SHP77 (cell line): ENCODE data around the gene ITGAV.
"Not testable (repeated sequence)": the region's sequence is repeated elsewhere in the genome, so short reads cannot be mapped to it uniquely, and the experiment has no call there.

ENCODE experiments used
- DNase-seq, 2 experiments: peaks; one replicate each; lab custom pipeline; 2025; lab: John Stamatoyannopoulos, UW

The ITGAV gene

DNA sequence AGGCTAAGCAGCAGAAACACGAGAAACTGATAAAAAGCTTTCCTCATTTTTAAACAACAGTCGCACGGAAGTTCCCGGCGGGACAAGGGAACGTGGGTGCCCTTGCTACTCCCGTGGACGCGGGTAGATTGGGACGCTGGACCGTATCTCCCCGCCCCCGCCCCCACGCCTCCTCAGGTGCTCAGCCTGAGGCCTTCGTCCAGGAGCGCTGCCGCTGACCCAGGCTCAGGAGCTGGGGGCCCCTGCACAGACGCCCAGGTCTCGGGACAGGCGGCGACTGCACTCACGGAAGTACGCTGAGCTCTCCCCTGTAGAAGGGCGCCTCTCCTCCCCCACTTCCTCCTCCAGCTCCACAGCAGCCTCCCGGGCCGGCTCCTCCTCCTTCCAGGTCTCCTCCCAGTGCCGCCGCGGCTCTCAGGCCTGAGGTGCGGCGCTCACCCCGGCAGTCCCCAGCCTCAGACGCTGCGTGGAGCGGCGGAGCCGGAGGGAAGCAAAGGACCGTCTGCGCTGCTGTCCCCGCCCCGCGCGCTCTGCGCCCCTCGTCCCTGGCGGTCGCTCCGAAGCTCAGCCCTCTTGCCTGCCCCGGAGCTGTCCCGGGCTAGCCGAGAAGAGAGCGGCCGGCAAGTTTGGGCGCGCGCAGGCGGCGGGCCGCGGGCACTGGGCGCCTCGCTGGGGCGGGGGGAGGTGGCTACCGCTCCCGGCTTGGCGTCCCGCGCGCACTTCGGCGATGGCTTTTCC is at the start of gene ITGAV:
Gene ITGAV, plus strand, starts transcription at position 445 of the 738 bp plus-strand sequence. Its CDS starts 283 bp downstream, at position 728.
- peak; percentile 92 to 96 for DNase-seq

DNA sequence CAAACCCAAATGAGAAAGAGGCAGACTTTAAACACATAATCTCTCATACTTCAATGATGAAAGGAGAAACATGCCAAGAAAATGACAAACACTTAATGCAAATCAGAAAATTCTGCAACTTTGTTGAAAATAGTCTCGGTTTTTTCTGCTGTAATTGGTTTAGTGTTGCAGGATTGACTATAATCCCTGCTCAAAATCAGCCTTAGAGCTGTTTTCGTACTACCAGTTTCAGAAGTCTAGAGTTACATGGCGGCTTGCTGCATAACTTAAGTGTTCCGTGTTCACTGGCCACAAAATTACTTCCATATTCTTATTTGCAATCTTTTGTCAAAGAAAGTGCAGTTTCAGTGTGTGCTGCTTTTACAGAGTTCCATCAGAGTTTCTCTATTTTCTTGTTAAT is 48.9 kb upstream of the ITGAV start:
- DNase-seq, result no peak

DNA sequence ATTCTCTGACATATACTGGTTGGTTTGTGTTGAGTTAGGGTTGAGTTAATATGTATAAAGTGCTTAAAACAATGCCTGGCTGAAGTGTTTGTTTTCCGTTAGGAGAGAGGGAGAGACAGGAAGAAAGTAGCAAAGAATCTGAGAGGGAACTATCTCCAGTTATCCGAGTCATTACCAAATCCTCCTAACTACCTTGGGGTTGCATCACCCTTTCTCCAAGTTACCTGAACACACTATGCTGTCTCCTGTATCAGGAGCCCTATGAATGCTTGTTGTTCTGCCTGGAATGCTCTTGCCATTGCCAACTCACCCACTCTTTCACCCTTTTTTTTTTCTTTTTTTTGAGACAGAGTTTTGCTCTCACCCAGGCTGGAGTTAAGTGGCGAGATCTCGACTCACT is 47.9 kb upstream of the ITGAV start:
- no peak for DNase-seq

DNA sequence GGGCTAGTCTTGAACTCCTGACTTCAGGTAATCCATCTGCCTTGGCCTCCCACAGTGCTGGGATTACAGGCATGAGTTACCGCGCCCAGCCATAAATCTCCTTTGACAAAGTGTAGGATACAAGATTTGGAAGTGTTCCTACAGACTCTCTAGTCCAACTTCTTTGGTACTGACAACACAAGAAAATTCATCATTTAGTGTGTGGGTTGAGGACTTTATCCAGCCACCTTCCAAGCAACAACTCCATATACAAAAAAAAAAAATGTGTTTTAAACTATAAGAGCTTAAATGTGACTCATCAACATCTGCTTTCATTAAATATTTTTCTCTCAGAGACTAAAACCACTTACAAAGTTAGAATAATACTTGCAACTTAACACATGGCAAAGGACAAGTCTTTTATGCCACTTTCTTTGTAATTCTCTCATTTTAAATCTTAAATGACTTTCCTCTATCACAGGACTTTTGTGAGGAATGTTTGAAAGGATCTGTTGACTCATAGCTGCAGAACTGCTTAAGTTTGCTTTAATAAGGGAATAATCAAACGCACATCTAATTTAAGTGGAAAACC is 46.2 kb upstream of the ITGAV start:
- DNase-seq, result no peak

DNA sequence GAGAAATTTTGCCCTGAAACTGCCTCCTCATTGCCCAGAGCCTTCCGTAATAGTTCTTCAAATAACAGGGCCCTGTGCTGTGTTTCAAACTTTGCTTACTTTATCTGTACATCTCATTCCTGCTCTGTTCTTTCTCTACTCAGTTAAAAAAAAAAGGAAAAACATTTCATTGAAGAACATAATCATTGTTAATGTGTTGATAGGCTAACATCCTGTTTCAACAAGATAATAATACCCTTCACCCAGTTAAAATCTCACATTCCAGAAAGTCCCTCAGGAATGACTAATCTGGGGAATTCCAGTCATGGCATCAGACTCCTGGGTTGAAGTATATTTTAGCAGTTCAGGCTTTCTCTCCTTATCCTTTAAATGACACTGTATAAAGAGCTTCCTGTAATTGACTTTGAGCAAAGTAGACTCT is 45.6 kb upstream of the ITGAV start:
- no peak for DNase-seq

DNA sequence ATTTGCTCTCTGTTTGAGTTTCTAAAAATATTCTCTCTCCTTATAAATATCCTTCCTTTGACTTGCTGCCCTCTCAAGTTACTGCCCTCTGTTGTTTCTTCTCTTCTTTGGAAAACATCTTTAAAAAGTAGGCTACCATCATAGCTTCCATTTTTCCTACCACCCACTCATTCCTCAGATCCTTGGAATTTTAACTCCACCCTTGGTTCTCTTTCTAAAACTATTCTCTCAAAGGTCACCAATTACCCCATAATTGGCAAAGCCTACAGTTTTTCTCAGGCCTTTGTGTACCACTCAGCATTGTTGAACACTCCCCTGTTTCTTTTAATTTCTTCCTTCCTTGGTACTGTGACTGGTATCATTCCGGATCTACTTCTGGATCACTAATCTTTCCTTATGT is 43.0 kb upstream of the ITGAV start:
- DNase-seq, result no peak

DNA sequence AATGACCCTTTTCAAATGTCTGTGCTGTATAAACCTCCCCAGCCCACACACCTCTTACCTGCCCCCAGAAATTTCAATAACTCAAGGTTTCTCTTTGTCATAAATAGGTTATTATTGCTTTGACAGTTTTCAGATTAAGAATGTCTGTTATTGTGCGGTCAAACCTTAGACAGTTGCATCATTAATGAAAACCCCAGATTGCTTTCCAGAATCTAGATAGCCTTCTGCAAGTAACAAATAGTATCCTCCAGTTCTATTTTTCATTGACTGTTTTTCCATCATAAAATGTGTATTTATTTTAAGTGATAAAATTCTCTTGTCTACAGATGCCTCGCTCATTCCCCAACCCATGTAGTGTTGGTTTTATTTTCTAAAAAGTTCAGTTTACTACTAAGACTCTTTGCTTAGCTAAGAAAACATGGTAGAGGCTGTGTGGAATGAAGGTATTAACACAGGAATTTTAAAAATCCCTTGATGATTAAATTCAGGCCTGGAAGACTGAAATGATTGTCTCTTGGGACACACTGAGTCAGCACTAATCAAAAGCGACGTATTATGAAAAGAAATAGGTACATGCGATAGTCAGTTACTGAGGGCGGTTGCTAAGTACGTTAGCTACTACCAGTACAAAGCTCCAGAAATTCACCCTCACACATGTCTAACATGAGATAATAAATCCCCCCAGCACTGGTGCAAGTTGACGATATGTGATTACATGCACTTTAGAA is 38.4 kb upstream of the ITGAV start:
- DNase-seq, result no peak

DNA sequence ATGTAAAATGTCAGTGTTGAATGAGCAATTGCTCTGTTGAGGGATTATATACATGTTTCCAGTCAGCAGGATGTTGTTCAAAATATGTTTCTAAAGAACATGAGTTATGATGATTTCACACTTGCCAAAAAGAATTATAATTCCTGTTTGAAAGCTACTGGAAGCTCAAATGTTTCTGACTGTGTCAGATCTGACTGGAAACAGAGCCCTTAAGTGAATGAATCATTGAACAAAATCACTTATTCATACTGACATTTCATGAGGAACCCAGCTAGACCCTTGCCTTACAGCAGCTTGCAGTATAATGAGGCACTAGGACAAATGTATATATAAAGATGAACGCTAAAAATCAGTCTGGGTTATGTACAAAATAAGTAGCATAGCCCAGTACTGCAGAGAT is 35.4 kb upstream of the ITGAV start:
- DNase-seq, result no peak

DNA sequence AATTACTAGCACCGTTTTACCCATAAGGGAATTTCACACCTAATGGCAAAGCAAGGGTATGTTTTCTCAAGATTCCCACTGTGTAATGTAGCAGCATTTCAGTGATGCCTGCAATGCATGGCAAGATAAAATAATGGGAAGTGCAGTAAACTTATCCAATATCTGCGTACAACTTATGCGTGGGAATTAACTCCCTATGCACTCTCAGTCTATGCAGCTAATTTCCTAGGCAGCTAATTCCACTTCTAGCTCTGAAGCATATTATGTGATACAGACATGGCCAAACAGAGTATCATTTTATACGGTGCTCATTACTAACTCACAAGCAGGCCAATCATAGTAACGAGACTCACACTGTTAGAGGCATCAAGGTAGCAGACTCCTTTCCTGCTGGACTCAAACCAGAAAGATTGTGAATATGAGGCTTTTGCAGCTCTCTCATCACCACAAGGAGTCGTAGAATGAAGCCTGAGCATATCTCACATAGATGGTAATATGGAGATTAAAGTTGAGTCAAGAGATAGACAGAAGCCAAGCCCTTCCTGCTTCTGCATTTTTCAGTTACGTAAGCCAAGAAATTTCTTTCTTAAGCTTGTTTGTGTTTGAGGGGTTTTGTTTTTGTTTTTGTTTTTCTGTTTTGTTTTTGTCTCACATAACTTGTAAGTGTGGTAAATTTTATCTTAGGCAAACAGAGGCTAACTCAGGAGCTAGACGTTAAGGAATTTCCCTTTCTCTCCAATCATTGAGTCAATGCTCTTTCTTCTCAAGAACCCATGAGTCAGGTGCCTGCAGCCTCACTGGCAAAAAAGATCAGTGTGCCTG is 34.8 kb upstream of the ITGAV start:
- no peak for DNase-seq

DNA sequence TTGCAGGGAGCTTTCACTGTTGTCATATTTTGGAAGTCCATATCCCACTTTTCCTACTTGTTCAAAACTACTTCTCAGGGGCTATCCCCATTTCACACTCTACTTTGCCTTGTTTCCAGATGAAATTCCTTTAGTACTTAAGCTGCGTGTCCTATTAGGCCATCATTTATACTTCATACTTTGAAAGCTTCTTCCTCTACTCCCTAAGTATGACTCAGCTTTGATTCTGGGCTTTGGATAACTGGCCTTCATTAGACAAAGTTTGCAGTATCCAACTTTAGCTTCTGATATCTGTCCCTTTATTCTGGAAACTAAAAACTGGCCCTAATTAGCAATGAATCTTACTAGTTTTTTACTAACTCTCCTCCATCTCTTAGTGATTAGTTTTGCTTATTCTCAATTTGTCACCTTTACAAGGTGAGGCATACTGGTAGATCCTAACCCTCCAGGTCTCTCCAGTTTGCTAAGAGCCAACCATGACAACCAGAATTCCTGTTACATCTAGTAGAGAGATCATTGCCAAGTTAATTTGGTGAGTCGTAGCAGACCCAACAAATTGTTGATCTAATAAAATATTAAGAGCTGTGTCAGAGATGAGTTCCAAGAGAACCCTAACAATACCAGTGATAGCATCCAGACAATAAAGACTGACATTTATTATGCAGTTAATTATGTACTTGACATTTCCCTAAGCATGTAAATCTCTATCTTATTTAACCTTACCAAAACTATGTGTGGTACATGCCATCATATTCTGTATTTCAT is 31.2 kb upstream of the ITGAV start:
- no peak for DNase-seq

DNA sequence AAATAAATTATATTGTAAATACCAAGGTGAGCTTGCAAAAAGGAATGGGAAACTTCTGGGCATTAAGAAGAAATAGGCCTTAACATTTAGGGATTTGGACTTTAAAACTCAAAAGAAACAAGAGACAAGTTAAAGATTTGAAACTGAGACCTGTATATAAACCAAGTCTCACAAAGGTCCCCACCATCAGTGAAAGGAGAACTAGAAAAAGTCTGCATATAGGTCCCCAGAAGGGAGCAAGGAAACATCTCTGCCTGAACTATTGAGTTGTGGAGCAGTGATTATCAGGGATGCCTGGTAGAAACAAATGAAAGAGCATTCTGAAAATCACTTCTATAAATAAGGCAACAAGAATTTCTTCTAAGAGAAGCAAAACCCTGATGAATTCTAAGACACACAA is 30.5 kb upstream of the ITGAV start:
- DNase-seq, result no peak

DNA sequence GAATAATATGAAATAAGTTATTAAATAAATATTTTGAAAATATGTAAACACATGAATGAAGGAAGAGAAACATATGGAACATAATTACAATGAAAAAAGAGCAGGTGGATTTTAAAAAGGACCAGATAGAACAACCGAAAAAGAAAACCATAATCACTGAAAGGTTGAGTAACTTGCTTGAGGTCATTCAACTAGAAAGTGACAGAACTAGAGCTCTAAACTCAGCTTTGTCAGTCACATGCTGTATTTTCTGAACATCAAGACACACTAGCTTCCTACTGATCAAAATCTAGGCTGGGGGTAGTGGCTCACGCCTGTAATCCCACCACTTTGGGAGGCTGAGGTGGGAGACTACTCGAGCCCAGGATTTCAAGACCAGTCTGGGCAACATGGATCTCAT is 30.0 kb upstream of the ITGAV start:
- DNase-seq, result no peak

DNA sequence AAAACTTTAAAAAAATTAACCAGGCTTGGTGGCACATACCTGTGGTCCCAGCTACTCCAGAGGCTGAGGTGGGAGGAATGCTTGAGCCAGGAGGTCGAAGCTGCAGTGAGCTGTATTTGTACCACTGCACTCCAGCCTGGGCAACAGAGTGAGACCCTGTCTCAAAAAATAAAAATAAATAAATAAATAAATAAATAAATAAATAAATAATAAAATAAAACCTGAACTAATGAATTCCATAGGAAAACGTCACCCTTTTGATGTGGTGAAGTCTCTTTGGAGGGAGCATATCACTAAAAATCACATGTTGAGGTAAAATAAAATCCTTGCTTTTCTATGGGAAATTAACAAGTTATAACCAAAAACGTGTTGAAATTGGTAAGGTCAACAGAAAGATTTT is 29.6 kb upstream of the ITGAV start:
- DNase-seq, result no peak

DNA sequence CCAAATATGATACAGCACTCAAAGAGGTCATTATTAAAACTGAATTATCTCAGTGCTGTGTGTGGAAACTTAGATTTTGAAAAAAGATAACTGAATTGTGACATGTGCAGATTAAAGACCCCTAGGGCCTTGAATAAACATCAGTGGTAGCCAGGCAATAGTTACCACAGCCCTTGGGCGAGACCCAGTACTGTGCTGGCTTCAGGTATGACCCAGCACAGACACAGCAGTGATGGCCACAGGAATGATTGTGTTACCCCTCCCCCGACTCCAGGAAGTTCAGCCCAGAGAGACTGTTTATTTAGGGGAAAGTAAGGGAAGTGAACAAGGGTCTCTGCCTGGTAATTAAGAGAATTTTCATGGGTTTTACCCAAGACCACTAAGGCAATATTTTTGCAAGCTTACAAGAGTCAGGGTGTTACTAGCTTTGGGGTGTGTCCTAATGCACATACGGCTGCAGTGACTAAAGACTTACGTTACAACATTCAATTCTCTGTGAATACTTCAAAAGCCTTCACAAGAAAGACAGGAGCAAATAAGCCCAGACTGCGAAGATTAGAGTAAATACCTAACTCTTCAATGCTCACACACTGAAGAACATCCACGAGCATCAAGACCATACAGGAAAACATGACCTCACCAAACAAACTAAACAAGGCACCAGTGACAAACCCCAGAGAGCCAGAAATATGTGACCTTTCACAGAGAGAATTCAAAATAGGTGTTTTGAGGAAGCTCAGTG is 28.2 kb upstream of the ITGAV start:
- DNase-seq, result no peak

DNA sequence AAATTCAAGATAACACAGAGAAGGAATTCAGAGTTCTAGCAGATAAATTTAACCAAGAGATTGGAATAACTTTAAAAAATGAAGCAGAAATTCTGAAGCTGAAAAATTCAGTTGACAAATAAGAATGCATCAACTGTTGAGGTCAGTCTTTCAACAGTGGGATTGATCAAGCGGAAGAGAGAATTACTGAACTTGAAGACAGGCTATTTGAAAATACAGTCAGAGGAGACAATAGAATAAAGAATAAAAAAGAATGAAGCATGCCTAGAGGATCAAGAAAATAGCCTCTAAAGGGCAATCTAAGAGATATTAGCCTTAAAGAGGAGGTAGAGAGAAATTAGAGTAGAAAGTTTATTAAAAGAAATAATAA is 27.7 kb upstream of the ITGAV start:
- no peak for DNase-seq

DNA sequence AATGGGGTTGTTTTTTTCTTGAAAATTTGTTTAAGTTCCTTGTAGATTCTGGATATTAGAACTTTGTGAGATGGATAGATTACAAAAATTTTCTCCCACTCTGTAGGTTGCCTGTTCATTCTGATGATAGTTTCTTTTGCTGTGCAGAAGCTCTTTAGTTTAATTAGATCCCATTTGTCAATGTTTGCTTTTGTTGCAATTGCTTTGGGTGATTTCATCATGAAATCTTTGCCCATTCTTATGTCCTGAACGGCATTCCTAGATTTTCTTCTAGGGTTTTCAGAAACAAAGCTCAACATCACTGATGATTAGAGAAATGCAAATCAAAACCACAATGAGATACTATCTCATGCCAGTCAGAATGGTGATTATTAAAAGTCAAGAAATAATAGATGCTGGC is 21.3 kb upstream of the ITGAV start:
- DNase-seq, result not testable (repeated sequence)

DNA sequence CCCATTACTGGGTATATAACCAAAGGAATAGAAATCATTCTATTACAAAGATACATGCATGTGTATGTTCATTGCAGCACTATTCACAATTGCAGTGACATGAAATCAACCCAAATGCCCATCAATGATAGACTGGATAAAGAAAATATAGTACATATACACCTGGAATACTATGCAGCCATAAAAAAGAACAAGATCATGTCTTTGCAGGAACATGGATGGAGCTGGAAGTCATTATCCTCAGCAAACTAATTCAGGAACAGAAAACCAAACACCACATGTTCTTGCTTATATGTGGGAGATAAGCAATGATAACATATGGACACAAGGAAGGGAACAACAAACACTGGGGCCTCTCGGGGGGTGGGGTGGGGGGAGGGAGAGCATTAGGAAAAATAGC is 20.7 kb upstream of the ITGAV start:
- DNase-seq, result not testable (repeated sequence)

DNA sequence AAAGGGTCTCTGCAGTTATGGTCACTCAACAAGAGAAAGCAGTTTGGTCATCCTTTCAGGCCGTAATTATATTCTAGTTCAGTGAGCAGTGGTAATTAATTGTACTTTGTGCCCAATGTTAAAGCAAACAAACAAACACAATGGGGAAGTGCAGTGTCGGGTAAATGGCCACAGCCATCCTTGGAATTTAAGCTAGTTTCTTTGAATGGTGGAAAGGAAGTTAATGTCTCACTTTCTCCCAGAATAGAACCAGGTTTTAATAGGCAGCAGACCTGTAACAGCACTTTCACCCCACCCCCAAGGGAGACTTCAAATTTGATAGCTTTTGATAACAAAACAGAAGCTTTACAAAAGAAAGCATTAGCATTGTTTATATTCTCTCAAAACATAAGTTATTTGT is 20.0 kb upstream of the ITGAV start:
- no peak for DNase-seq

DNA sequence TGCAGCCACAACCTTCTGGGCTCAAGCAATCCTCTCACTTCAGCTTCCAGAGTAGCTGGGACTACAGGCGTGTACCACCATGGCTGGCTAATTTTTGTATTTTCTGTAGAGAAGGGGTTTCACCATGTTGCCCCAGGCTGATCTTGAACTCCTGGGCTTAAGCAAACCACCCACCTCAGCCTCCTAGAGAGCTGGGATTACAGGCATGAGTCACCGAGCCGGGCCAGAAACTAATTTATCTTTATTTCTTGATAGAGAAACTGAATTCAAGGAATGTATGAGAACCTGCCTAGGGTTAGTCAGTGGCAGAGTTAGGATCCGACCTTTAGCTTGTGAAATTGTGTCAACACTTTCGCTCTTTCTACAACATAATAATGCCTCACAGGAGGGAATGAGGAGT is 19.3 kb upstream of the ITGAV start:
- DNase-seq, result no peak

DNA sequence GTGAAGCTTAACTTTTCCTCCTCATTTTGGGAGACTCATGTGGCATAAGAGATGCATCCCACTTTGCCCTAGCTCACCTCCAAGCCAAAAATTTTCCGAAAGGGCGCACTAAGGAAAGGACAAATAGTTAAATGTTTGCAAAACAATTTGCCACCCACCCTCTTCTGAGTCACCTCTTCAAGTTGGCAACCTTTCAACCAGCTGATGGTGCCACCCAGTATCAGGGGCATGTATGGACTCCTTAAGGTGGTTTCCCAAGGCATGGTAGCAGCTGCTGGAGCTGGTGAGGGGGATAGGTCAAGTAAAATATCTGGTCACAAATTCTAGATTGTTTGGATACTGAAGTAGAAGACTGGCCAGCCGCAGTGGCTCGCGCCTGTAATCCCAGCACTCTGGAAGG is 17.2 kb upstream of the ITGAV start:
- DNase-seq, result no peak

DNA sequence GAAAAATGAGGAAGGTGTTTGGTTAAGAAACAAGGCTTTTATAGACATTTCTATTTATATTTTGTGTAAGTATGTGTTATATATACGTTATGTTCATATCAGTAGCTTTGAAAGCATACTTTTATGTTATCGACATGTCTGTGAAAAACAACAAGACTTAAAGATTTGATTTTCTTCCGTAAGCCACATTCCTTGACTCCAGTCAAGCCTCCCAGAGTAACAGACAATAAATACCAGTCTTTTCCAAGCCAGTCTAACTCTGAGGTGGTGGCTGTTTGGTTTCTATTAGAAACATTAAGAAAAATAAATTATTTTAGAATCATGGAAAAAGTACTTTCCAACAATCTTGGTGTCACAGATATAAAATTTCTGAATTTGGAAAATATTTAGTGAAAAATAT is 16.3 kb upstream of the ITGAV start:
- DNase-seq, result no peak
